Measurements from ENCODE around the gene LDLRAD4.

The LDLRAD4 gene

GRCh38 chr18:13447621-13448334, 229.2 kb downstream of the LDLRAD4 start:
- DNase-seq (ENCODE audit: low spot score) = no peak

GRCh38 chr18:13448335-13448795, 229.8 kb downstream of the LDLRAD4 start:
- no peak for DNase-seq (ENCODE audit: low spot score)

DNA sequence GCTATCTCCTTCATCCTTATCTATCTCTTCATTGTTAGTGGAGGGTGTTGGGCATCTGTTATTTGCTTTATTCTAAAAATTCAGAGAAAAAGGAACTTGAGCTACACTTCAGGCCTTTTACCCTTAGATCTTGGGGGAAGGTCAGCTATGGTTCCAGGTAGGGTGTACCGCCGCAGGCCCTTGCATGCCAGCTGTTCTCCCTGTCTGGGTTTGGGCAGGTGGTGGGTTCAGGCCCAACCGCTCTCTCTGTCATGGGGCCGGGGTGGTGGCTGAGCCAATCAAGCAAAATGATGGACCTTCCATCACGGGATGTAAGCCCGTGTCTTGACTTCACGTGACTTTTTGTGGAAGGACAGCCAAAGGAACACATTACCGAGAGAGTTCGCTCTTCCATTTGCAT, 231.1 kb downstream of the LDLRAD4 start:
- DNase-seq (ENCODE audit: low spot score) = no peak

DNA sequence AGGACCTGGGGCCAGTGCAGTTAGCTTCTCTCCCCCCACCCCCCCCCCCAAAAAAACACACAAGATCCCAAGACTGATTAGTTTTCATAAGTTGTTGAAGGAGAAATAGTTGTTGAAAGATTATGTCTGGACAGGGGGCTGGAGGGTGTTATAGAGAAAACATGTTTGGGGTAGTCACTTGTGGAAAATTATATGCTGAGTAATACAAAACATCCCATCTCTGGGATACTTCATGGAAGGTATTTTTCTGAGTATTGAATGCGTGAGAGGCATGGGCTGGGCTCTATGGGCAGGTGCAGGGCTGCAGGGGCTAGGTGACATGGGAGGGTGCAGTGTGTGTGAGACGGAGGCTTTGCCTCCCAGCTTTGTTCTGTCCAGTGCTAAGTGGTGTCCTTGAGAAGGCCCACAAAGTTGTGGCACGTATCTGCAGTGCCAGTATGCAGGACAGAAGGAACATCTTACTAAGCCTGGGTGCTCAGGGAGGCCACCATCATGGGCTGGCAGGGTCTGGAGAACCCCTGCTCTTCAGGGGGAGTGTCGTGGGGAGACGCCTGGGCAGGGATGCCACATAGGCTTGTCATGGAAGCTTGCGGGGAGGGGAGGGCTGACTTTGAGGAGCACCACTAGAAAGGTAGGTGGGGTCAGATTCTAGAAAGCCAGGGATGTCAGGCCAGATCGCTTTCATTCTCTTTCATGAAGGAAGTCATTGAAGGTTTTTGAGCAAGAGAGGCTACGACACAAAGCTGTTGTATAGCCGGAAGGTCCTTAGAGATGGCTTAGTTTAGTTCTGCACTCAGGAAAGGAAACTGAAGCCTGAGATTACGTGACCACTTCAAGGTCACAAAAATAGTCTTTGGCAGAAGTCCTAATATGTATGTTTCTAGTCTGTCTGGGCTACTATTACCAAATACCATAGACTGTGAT, 232.0 kb downstream of the LDLRAD4 start:
- no peak for DNase-seq (ENCODE audit: low spot score)

GRCh38 chr18:13451213-13451540, 232.6 kb downstream of the LDLRAD4 start:
- no peak for DNase-seq (ENCODE audit: low spot score)

DNA sequence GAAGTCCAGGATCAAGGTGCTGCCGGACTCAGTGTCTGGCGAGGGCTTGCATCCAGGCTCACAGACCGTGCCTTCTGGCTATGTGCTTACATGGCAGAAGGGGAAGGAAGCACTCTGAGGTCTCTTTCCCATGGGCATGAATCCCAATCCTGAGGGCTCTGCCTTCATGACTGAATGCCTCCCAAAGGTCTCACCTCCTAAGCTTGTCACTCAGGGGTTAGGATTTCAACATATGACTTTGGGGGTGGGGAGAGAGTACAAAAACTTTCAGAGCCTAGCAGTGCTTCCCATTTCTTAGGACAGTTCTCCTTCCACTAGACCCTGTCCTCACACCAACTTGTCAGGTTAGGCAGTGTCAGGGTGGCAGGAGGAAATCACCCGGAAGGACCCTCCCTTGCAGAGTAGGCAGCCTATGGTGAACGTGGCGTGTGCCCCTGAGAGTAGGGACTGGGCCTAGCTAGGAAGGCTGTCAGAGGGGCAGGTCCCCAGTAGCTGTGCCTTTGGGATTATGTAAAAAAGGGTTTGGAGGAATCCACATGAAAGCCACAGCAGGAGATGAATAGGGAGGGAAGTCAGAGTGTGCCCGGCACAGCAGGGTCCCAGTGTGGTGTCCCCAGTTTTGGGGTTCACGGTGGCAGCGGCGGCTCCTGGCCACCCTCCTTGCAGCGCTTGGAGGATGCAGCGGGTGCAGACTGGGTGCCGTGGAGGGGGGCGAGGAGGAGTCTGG, 233.3 kb downstream of the LDLRAD4 start:
- no peak for DNase-seq (ENCODE audit: low spot score)

- DNase-seq (ENCODE audit: low spot score) = no peak
Observed at GRCh38 chr18:13452388-13452811, 233.8 kb downstream of the LDLRAD4 start.

DNA sequence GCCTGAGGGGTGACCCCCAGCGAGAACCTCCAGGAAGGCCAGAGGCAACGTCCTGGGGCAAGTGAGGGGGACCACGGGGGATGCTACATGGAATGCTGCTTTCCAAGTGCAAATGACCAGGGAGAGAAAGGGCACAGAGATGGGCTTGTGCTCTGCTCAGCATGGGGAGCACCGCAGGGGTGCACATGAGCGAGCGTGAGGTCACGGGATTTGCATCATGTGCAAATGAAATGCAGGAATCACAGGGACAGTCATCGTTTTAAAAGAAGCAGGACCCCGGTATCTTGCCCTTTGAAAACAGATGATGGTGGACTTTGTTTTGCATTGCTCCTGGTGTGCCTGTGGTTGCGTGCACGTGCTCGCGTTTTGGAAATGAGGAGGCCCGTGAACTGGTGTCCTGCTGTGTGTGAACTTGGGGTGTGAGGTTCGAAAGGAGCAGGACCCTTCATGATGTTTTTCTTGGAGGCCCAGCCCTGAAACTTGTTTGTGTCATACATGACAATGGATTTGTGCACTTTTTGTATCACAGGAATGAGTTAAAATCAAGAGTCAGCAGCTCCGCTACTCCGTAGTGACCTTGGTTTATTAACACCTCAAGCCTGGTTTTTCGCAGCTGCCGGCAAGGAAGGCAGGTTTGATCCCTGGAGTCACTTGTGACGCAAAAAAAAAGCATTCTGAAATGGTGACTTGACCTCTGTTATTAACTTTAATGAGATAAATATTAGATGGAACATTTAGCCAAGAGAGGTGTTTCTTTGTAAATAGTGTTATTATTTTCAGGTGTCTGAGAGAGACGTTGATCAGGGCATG, 234.5 kb downstream of the LDLRAD4 start:
- DNase-seq (ENCODE audit: low spot score) = no peak

GRCh38 chr18:13453714-13454113, 235.2 kb downstream of the LDLRAD4 start:
- no peak for DNase-seq (ENCODE audit: low spot score)

- no peak for DNase-seq (ENCODE audit: low spot score)
Observed at GRCh38 chr18:13454363-13455150, 236.0 kb downstream of the LDLRAD4 start.

DNA sequence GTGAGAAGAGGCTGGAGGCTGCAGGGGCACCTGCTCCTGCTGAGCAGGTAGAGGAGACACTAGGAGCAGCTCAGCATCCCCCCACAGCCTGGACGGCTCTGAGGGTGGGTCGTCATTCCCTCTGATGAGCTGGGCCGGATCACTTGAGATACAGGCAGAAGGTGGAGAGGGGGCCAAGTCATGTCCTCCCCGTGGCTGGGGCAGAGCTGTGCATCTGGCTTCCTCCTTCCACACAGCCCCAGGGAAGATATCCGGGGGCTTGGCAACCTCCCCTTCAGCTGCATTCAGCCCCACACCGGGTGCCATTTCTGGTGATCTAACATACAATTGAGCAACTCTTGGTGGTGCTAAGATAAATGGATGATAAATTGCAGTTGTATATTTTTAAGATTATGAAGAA, 236.9 kb downstream of the LDLRAD4 start:
- no peak for DNase-seq (ENCODE audit: low spot score)

DNA sequence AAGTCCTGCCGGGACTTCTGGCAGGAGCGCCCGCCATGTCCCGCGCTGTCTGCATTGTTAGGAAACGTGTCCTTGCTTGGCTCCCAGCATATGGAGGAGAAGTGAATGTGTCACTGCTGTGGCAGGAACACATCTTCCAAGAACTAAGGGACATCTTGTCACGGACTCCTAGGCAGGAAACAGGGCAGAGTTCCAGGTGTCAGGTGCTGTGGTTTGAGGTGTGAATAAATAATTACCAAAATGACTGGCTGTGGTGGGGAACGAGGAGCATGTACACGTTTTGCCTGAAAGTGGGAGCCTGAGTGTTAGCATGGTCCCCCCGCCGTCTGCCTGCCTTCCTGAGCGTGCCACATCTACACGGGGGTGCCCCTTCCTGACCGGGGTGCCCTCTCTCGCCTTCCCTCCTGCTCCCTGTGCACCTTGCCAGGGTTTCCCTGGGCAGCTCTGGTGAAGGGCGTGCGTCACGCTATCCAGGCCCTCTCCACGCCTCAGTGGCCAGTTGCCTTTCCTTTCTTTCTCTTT, 237.5 kb downstream of the LDLRAD4 start:
- DNase-seq (ENCODE audit: low spot score) = peak; percentile 40

GRCh38 chr18:13456736-13457271, 238.2 kb downstream of the LDLRAD4 start:
- DNase-seq (ENCODE audit: low spot score) = no peak

- no peak for DNase-seq (ENCODE audit: low spot score)
Observed at GRCh38 chr18:13457327-13457726, 238.8 kb downstream of the LDLRAD4 start.

DNA sequence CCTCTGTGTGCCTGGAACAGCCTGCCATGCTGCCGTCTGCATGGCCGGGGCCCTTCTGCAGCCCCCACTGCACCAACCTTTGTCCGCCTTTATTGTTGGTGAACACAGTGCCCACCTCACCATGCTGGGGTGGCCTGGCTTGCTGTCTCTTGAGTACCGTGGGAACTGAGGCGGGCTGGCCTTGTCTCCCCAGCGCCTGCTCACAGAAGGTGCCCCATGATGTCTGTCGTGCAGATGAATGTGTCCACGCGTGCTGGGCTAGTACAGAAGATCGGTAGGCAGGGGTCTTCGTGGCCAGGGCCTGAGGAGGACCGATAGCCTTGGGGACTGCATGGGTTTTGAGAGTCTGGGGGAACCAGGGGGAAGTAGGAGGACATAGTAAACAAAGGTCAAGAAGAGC, 242.4 kb downstream of the LDLRAD4 start:
- DNase-seq (ENCODE audit: low spot score) = no peak

GRCh38 chr18:13461469-13461868, 242.9 kb downstream of the LDLRAD4 start:
- DNase-seq (ENCODE audit: low spot score) = no peak

GRCh38 chr18:13461936-13462335, 243.4 kb downstream of the LDLRAD4 start:
- DNase-seq (ENCODE audit: low spot score) = no peak

- DNase-seq (ENCODE audit: low spot score) = no peak
Observed at GRCh38 chr18:13462686-13463085, 244.1 kb downstream of the LDLRAD4 start.

- DNase-seq (ENCODE audit: low spot score) = peak; percentile 26
Observed at GRCh38 chr18:13463526-13464210, 245.1 kb downstream of the LDLRAD4 start.

Data from CD4-positive, alpha-beta T cell treated with Interleukin-2 at 100 ng/mL for 4 hours (primary cell).